ENCODE measurements around the gene ELOVL3.

ELOVL3 gene

DNA sequence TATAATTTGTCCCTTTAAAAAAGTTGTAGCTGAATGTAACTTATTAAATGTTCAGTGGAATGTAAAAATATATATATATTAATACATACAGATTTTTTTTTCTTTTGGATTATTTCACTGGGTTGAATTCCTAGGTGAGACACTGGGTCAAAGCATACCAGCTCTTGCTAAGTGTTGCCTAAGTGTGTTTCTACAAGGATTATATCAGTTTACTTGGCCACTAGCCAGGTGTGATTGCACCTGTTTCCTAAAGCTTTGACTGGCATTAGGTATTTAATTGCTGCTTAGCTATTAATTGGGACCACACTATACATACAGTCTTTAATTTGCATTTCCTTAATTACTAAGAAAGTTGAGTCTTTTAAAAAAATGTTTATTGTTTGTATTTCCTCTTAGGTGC, 5.5 kb upstream of the ELOVL3 start:
- Histone ChIP-seq H3K4me2 (ENCODE audit: low read length) (no peak overlapping the region), H3K9ac (ENCODE audit: low read length) (no peak overlapping the region), H3K27me3 (ENCODE audit: low read depth, low read length) (0 out of 2 replicates have a peak, but pooled peaks cover 4% of the 10 kb centered on the region), H4K20me1 (ENCODE audit: insufficient read depth, low read length) (no peaks in the 10 kb centered on the region), H2AFZ (ENCODE audit: low read depth, low read length) (no peak overlapping the region), H3K9me3 (ENCODE audit: insufficient read depth, low read length) (no peaks in the 10 kb centered on the region), H3K4me3 (ENCODE audit: low read length) (no peak overlapping the region), H3K27ac (ENCODE audit: low read length) (no peak overlapping the region), H3K36me3 (replicated peaks; ENCODE audit: low read depth, low read length) (no peaks in the 10 kb centered on the region), H3K79me2 (ENCODE audit: low read length) (no peaks in the 10 kb centered on the region), H3K4me1 (ENCODE audit: low read length) (no peaks in the 10 kb centered on the region)
- TF ChIP-seq, protein P1, sequence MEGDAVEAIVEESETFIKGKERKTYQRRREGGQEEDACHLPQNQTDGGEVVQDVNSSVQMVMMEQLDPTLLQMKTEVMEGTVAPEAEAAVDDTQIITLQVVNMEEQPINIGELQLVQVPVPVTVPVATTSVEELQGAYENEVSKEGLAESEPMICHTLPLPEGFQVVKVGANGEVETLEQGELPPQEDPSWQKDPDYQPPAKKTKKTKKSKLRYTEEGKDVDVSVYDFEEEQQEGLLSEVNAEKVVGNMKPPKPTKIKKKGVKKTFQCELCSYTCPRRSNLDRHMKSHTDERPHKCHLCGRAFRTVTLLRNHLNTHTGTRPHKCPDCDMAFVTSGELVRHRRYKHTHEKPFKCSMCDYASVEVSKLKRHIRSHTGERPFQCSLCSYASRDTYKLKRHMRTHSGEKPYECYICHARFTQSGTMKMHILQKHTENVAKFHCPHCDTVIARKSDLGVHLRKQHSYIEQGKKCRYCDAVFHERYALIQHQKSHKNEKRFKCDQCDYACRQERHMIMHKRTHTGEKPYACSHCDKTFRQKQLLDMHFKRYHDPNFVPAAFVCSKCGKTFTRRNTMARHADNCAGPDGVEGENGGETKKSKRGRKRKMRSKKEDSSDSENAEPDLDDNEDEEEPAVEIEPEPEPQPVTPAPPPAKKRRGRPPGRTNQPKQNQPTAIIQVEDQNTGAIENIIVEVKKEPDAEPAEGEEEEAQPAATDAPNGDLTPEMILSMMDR (IDR thresholded peaks at IDR 0.05; ENCODE audit: low read depth, low read length): no peak

DNA sequence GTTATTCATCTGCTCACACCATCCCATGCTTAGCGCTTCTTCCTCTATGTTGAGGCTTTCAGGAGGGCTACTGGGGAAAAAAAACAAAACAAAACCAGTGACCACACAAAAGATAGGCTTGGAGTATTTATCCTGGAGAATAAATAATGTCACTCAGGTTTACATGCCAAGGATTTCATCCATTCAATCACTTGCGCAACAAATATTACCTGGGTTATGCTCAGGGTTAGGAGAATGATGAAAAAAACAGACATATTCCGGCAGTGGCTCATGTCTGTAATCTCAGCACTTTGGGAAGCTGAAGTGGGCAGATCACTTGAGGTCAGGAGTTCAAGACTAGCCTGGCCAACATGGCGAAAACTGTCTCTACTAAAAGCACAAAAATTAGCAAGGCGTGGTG, 3.3 kb upstream of the ELOVL3 start:
- Histone ChIP-seq H3K27ac (ENCODE audit: low read length) (no peak overlapping the region), H3K36me3 (replicated peaks; ENCODE audit: low read depth, low read length) (no peaks in the 10 kb centered on the region), H3K4me1 (ENCODE audit: low read length) (no peaks in the 10 kb centered on the region), H3K9me3 (ENCODE audit: insufficient read depth, low read length) (no peaks in the 10 kb centered on the region), H3K27me3 (ENCODE audit: low read depth, low read length) (0 out of 2 replicates have a peak, but pooled peaks cover 4% of the 10 kb centered on the region), H3K4me3 (ENCODE audit: low read length) (no peak overlapping the region), H3K79me2 (ENCODE audit: low read length) (no peaks in the 10 kb centered on the region), H2AFZ (ENCODE audit: low read depth, low read length) (no peak overlapping the region), H3K4me2 (ENCODE audit: low read length) (no peak overlapping the region), H3K9ac (ENCODE audit: low read length) (no peak overlapping the region), H4K20me1 (ENCODE audit: insufficient read depth, low read length) (no peaks in the 10 kb centered on the region)
- TF ChIP-seq, protein P1 (IDR thresholded peaks at IDR 0.05; ENCODE audit: low read depth, low read length): no peak
- no peak for TF ChIP-seq EZH2phosphoT487 (IDR thresholded peaks at IDR 0.05; ENCODE audit: low read depth)

DNA sequence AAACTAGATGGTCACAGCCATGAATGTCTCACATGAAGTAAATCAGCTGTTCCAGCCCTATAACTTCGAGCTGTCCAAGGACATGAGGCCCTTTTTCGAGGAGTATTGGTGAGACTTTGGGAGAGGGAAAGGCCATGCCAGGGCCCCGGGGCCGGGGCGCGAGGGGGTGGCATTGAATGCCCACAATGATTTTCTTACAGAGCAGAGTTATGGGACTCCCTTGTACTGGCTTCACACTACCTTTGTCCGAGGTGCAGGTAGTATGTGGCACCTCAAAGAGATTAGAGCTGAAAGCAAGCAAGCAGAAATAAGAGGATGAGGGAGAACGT, 407 bp downstream of the ELOVL3 start:
- no peak overlapping the region for H3K4me3 ChIP-seq (ENCODE audit: low read length)
- H3K27me3 ChIP-seq (ENCODE audit: low read depth, low read length): peaks cover 10% of the 10 kb centered on the region; the same call in 1 of the 2 replicates
- no peak for TF ChIP-seq EZH2phosphoT487 (IDR thresholded peaks at IDR 0.05; ENCODE audit: low read depth)
- TF ChIP-seq, protein P1 (IDR thresholded peaks at IDR 0.05; ENCODE audit: low read depth, low read length): no peak
- no peaks in the 10 kb centered on the region for H4K20me1 ChIP-seq (ENCODE audit: insufficient read depth, low read length)
- no peak overlapping the region for H3K27ac ChIP-seq (ENCODE audit: low read length)
- no peak overlapping the region for H3K9ac ChIP-seq (ENCODE audit: low read length)
- no peak overlapping the region for H3K4me2 ChIP-seq (ENCODE audit: low read length)
- no peaks in the 10 kb centered on the region for H3K9me3 ChIP-seq (ENCODE audit: insufficient read depth, low read length)
- no peaks in the 10 kb centered on the region for H3K79me2 ChIP-seq (ENCODE audit: low read length)
- no peak overlapping the region for H2AFZ ChIP-seq (ENCODE audit: low read depth, low read length)
- no peaks in the 10 kb centered on the region; the same call in 1 of the 2 replicates for H3K4me1 ChIP-seq (ENCODE audit: low read length)
- H3K36me3 ChIP-seq (replicated peaks; ENCODE audit: low read depth, low read length): no peaks in the 10 kb centered on the region

DNA sequence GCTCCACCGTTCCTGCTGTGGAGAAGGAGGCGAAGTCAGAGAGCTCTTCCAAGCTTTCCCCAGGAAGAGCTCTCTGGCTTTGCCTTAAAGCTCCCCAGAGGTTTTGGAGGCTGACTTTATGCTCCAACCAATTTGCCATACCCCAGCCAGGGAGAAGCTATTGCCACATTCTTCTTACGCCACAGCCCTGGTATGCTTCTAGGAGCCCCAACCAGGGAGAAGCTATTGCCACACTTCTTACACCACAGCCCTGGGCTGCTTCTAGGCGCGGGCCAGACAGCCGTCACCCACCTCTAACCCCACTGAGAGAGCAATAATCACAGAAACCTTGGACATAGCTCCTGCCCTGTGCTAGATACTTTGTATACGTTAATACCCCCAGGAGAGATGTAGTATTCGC, 951 bp downstream of the ELOVL3 start:
- H3K27ac ChIP-seq (ENCODE audit: low read length): no peak overlapping the region
- no peaks in the 10 kb centered on the region for H3K36me3 ChIP-seq (replicated peaks; ENCODE audit: low read depth, low read length)
- H3K9ac ChIP-seq (ENCODE audit: low read length): no peak overlapping the region
- H3K9me3 ChIP-seq (ENCODE audit: insufficient read depth, low read length): no peaks in the 10 kb centered on the region
- H3K4me2 ChIP-seq (ENCODE audit: low read length): no peak overlapping the region
- H3K79me2 ChIP-seq (ENCODE audit: low read length): no peaks in the 10 kb centered on the region
- no peak overlapping the region for H3K4me3 ChIP-seq (ENCODE audit: low read length)
- TF ChIP-seq, protein P1 (IDR thresholded peaks at IDR 0.05; ENCODE audit: low read depth, low read length): no peak
- no peak for TF ChIP-seq EZH2phosphoT487 (IDR thresholded peaks at IDR 0.05; ENCODE audit: low read depth)
- H4K20me1 ChIP-seq (ENCODE audit: insufficient read depth, low read length): no peaks in the 10 kb centered on the region
- H2AFZ ChIP-seq (ENCODE audit: low read depth, low read length): no peak overlapping the region
- H3K4me1 ChIP-seq (ENCODE audit: low read length): no peaks in the 10 kb centered on the region; the same call in 1 of the 2 replicates
- H3K27me3 ChIP-seq (ENCODE audit: low read depth, low read length): peaks cover 10% of the 10 kb centered on the region; the same call in 1 of the 2 replicates

Data from OCI-LY3 (cell line).